Endothelial cell of umbilical vein (primary cell): Measurements from ENCODE around the gene AATF.

Source experiments
- POLR2AphosphoS5 ChIP-seq: IDR thresholded peaks from 2 replicates; pipeline ENCODE4 v1.6.1; 2012; ENCODE audit warnings: low read depth, mild to moderate bottlenecking, control low read depth, low read length, moderate library complexity; ENCODE audit not compliant: insufficient read depth
- TF ChIP-seq, protein P1 (sequence below), 2 donors: IDR thresholded peaks; 1 replicate in 1 of 2; 2 replicates in 1 of 2; pipeline ENCODE4 v1.5.1; 2011; ENCODE audit warnings: low read length in 2 of 2, mild to moderate bottlenecking in 2 of 2, moderate library complexity in 2 of 2, control low read depth in 1 of 2, inconsistent platforms in 1 of 2, low read depth in 1 of 2; ENCODE audit not compliant: insufficient read depth in 1 of 2; ENCODE audit errors: extremely low read depth in 1 of 2
- TF ChIP-seq, protein P2 (sequence below): IDR thresholded peaks from 2 replicates; pipeline ENCODE4 v1.6.1; 2011; ENCODE audit not compliant: insufficient read depth, insufficient read length

DNA sequence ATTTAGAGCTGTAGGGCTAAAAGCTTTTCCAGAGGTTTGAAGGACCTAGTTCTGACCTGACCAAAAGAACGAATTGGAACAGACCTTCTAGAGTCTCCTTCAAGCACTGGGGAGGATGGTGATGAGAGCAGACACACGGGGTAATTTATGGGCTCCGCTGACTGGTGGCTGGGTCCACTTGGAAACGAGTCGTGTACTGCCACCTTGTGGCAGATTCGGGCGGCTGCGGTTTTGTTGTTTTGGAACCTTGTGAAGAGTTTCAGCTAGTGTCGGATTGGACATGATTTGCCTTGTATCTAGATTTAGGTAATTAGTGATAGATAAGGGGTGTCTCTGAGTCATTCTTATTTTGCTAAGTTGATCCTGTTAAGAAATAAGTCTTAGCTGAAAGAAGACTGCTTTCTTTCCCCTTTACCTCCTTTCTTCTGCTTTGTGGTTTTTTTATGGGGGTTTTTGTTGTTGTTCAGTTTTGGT lies 98.9 kb downstream of the AATF start:
- TF ChIP-seq, protein P1, sequence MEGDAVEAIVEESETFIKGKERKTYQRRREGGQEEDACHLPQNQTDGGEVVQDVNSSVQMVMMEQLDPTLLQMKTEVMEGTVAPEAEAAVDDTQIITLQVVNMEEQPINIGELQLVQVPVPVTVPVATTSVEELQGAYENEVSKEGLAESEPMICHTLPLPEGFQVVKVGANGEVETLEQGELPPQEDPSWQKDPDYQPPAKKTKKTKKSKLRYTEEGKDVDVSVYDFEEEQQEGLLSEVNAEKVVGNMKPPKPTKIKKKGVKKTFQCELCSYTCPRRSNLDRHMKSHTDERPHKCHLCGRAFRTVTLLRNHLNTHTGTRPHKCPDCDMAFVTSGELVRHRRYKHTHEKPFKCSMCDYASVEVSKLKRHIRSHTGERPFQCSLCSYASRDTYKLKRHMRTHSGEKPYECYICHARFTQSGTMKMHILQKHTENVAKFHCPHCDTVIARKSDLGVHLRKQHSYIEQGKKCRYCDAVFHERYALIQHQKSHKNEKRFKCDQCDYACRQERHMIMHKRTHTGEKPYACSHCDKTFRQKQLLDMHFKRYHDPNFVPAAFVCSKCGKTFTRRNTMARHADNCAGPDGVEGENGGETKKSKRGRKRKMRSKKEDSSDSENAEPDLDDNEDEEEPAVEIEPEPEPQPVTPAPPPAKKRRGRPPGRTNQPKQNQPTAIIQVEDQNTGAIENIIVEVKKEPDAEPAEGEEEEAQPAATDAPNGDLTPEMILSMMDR (IDR thresholded peaks at IDR 0.05; ENCODE audit: extremely low read depth in 1 of 2, insufficient read depth in 1 of 2, low read depth in 1 of 2, low read length in 2 of 2) = peak; percentile 89
- TF ChIP-seq POLR2AphosphoS5 = no peak
- TF ChIP-seq, protein P2, sequence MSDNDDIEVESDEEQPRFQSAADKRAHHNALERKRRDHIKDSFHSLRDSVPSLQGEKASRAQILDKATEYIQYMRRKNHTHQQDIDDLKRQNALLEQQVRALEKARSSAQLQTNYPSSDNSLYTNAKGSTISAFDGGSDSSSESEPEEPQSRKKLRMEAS = no peak
